PC-3 (cell line): ENCODE measurements around the gene TAL1.

Experiments
- CTCF ChIP-seq: fragments of 300-600 bp; sonication (generic); conservative IDR thresholded peaks from 2 replicates; pipeline ENCODE4 v1.5.1; 2017; ENCODE audit warnings: antibody characterized with exemption, low read depth, mild to moderate bottlenecking, low read length
- EZH2 ChIP-seq: fragments of 300-600 bp; sonication (generic); IDR thresholded peaks from one replicate; pipeline ENCODE4 v1.6.1; 2017; ENCODE audit warnings: antibody characterized with exemption, mild to moderate bottlenecking, low read length; ENCODE audit not compliant: unreplicated experiment

- TF ChIP-seq CTCF: no peak
- TF ChIP-seq EZH2: no peak
These were observed 11.9 kb upstream of the TAL1 start for GRCh38 chr1:47243910-47244309.
